Epithelial cell of esophagus (primary cell): Measurements from ENCODE around the gene MAIP1.

Source experiments
- DNase-seq: peaks from one replicate; pipeline ENCODE4 v3.0.0; 2010; ENCODE audit warnings: low read depth
- H3K4me3 ChIP-seq: 2 replicates; pipeline ENCODE4 v1.5.1; 2011; ENCODE audit warnings: mild to moderate bottlenecking, low read length, control low read depth
- CTCF ChIP-seq: IDR thresholded peaks from 2 replicates; pipeline ENCODE4 v1.5.1; 2011; ENCODE audit warnings: low read depth, mild to moderate bottlenecking, low read length, control low read depth, inconsistent platforms; ENCODE audit not compliant: insufficient read depth; ENCODE audit errors: missing control alignments

Gene MAIP1

DNA sequence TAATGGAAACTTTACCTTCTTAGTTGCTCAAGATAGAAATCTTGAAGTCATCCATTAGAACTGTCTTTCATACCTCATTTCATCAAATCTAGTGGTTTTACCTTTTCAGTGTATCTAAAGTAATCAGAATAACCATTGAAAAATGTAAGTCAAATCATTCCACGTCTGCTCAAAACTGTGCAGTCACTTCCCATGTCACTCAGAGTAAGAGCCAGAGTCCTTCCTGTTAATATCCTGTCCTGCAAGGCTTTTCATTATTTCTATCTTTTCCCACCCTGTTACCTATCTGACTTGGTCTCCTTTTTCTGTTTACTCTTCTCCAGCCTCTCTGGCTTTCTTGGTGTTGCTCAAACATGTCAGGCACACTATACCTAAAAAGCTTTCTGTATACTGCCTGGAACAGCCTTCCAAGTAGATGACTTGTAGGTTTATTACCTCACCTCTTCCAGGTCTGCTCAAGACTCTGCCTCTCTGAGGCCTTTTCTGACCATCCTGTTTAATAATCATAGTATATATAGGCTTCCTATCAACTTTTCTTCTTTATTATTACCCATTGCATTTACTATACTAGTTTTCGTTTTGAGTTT lies 40.9 kb upstream of the MAIP1 start:
- no peak overlapping the region for H3K4me3 ChIP-seq
- DNase-seq = peak; percentile 32
- no peak for TF ChIP-seq CTCF

GRCh38 chr2:199916980-199917379 lies 38.4 kb upstream of the MAIP1 start:
- DNase-seq = no peak
- no peak for TF ChIP-seq CTCF

GRCh38 chr2:199922856-199923255 lies 32.5 kb upstream of the MAIP1 start:
- DNase-seq = peak; percentile 5
- no peak for TF ChIP-seq CTCF
- no peak overlapping the region for H3K4me3 ChIP-seq

More at GRCh38 chr2:199916980-199917379, 38.4 kb upstream of the MAIP1 start:
- no peak overlapping the region for H3K4me3 ChIP-seq

GRCh38 chr2:199923924-199924323 lies 31.5 kb upstream of the MAIP1 start:
- TF ChIP-seq CTCF = no peak
- no peak for DNase-seq
- no peak overlapping the region for H3K4me3 ChIP-seq

DNA sequence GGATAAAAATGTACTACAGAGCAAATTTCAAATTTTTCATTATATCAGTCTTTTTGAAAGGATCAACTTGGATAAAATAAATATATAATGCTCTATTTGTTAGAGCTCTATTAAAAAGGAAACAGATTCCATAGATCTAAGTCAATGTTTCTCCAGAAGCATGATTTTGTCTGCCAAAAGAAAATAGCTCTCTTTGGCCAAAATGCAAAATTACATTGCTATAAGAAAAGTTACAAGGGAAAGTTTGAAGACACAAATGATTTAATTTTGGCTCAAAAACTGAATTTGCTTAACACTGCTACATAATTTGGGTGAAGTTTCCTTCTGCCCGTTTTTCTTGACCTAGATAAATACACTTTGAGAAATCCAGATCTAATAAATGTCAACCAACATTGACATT lies 28.6 kb upstream of the MAIP1 start:
- TF ChIP-seq CTCF = no peak
- no peak for DNase-seq

DNA sequence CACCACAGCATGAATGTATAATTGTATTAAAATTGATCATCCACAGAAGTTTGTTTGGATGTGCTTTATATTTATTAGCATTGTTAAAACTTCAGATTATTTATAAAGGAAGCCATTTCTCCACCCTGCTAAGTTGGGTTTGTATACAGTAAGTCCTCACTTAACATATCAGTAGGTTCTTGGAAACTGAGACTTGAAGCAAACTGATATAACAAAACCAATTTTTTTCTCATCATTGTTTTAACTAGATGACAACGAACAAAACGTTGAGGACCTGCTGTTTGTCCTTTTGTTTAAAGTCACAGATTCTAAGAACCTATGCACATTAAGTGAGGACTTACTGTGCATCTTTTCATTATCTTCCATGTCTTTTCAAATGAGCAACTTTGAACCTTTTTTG lies 27.2 kb upstream of the MAIP1 start:
- TF ChIP-seq CTCF = no peak
- no peak for DNase-seq
- H3K4me3 ChIP-seq = no peak overlapping the region

More for the DNA sequence above, 28.6 kb upstream of the MAIP1 start:
- no peak overlapping the region for H3K4me3 ChIP-seq

- TF ChIP-seq CTCF = no peak
- no peak for DNase-seq
- H3K4me3 ChIP-seq = no peak overlapping the region
Observed at GRCh38 chr2:199928626-199929025, 26.8 kb upstream of the MAIP1 start.
